Activated naive CD8-positive, alpha-beta T cell treated with anti-CD3 and anti-CD28 coated beads for 36 hours (primary cell): ENCODE results near the gene SLC6A18. TPM values are rescaled to one million over a fixed set of nuclear protein-coding genes. Genes with fewer than 3 reads are reported as not detected.

Experiments
- DNase-seq: peaks from one replicate; pipeline ENCODE4 v3.0.0; 2021
- H3K27ac Mint-ChIP-seq: one replicate; pipeline ENCODE4 v1.8.0; 2022; ENCODE audit warnings: mild to moderate bottlenecking, moderate library complexity, mixed read lengths
- H3K27me3 Mint-ChIP-seq: one replicate; pipeline ENCODE4 v1.8.0; 2022; ENCODE audit warnings: mild to moderate bottlenecking, mixed read lengths
- H3K36me3 Mint-ChIP-seq: one replicate; pipeline ENCODE4 v1.8.0; 2021; ENCODE audit warnings: mild to moderate bottlenecking, mixed read lengths
- H3K4me1 Mint-ChIP-seq: one replicate; pipeline ENCODE4 v1.8.0; 2021; ENCODE audit warnings: mixed read lengths
- H3K4me3 Mint-ChIP-seq: one replicate; pipeline ENCODE4 v1.8.0; 2022; ENCODE audit warnings: mild to moderate bottlenecking, moderate library complexity, mixed read lengths
- H3K9me3 Mint-ChIP-seq: one replicate; pipeline ENCODE4 v1.8.0; 2022; ENCODE audit warnings: mixed read lengths
- total RNA-seq, 2 experiments: library from RNA; stranded (reverse); gene quantifications; one replicate each; pipeline ENCODE4 v1.2.3, GENCODE V29; 2021

Gene SLC6A18
- total RNA-seq, 2 experiments from 2014 or later: not detected

GRCh38 chr5:1184163-1184470 is 41.1 kb upstream of the SLC6A18 start:
- no peaks in the 10 kb centered on the region for H3K27me3 Mint-ChIP-seq
- no peaks in the 10 kb centered on the region for H3K36me3 Mint-ChIP-seq
- H3K4me1 Mint-ChIP-seq: no peaks in the 10 kb centered on the region
- no peaks in the 10 kb centered on the region for H3K9me3 Mint-ChIP-seq
- no peak overlapping the region for H3K27ac Mint-ChIP-seq
- DNase-seq: no peak
- no peak overlapping the region for H3K4me3 Mint-ChIP-seq

- DNase-seq: no peak
- H3K36me3 Mint-ChIP-seq: no peaks in the 10 kb centered on the region
- H3K4me3 Mint-ChIP-seq: no peak overlapping the region
- no peaks in the 10 kb centered on the region for H3K4me1 Mint-ChIP-seq
- H3K27me3 Mint-ChIP-seq: no peaks in the 10 kb centered on the region
- no peak overlapping the region for H3K27ac Mint-ChIP-seq
- H3K9me3 Mint-ChIP-seq: no peaks in the 10 kb centered on the region
Measured at GRCh38 chr5:1184481-1184880, 40.7 kb upstream of the SLC6A18 start.

GRCh38 chr5:1185038-1185627 is 40.0 kb upstream of the SLC6A18 start:
- Mint-ChIP-seq H3K27ac (no peak overlapping the region), H3K4me1 (no peaks in the 10 kb centered on the region), H3K9me3 (no peaks in the 10 kb centered on the region), H3K27me3 (peaks cover 6% of the 10 kb centered on the region), H3K4me3 (no peak overlapping the region), H3K36me3 (no peaks in the 10 kb centered on the region)
- no peak for DNase-seq

- no peak for DNase-seq
- H3K4me3 Mint-ChIP-seq: no peak overlapping the region
- no peak overlapping the region for H3K27ac Mint-ChIP-seq
- H3K9me3 Mint-ChIP-seq: no peaks in the 10 kb centered on the region
- H3K4me1 Mint-ChIP-seq: no peaks in the 10 kb centered on the region
- H3K36me3 Mint-ChIP-seq: no peaks in the 10 kb centered on the region
- H3K27me3 Mint-ChIP-seq: peaks cover 13% of the 10 kb centered on the region
Measured at GRCh38 chr5:1185629-1186350, 39.4 kb upstream of the SLC6A18 start.

GRCh38 chr5:1186351-1187233 is 38.6 kb upstream of the SLC6A18 start:
- peaks cover 16% of the 10 kb centered on the region for H3K27me3 Mint-ChIP-seq
- no peak for DNase-seq
- no peaks in the 10 kb centered on the region for H3K9me3 Mint-ChIP-seq
- no peak overlapping the region for H3K27ac Mint-ChIP-seq
- no peaks in the 10 kb centered on the region for H3K36me3 Mint-ChIP-seq
- no peak overlapping the region for H3K4me3 Mint-ChIP-seq
- H3K4me1 Mint-ChIP-seq: no peaks in the 10 kb centered on the region

- no peaks in the 10 kb centered on the region for H3K9me3 Mint-ChIP-seq
- H3K4me1 Mint-ChIP-seq: no peaks in the 10 kb centered on the region
- DNase-seq: no peak
- H3K4me3 Mint-ChIP-seq: no peak overlapping the region
- H3K36me3 Mint-ChIP-seq: no peaks in the 10 kb centered on the region
- H3K27ac Mint-ChIP-seq: no peak overlapping the region
- peaks cover 20% of the 10 kb centered on the region for H3K27me3 Mint-ChIP-seq
Measured at GRCh38 chr5:1187234-1187949, 37.8 kb upstream of the SLC6A18 start.

GRCh38 chr5:1187950-1188334 is 37.2 kb upstream of the SLC6A18 start:
- no peak overlapping the region for H3K27ac Mint-ChIP-seq
- H3K4me3 Mint-ChIP-seq: no peak overlapping the region
- H3K27me3 Mint-ChIP-seq: peaks cover 23% of the 10 kb centered on the region
- no peak for DNase-seq
- H3K36me3 Mint-ChIP-seq: no peaks in the 10 kb centered on the region
- no peaks in the 10 kb centered on the region for H3K9me3 Mint-ChIP-seq
- H3K4me1 Mint-ChIP-seq: no peaks in the 10 kb centered on the region

GRCh38 chr5:1188464-1188863 is 36.7 kb upstream of the SLC6A18 start:
- H3K27me3 Mint-ChIP-seq: peaks cover 25% of the 10 kb centered on the region
- H3K4me1 Mint-ChIP-seq: no peaks in the 10 kb centered on the region
- no peak overlapping the region for H3K27ac Mint-ChIP-seq
- no peaks in the 10 kb centered on the region for H3K9me3 Mint-ChIP-seq
- H3K4me3 Mint-ChIP-seq: no peak overlapping the region
- DNase-seq: no peak
- no peaks in the 10 kb centered on the region for H3K36me3 Mint-ChIP-seq

- no peaks in the 10 kb centered on the region for H3K4me1 Mint-ChIP-seq
- no peaks in the 10 kb centered on the region for H3K36me3 Mint-ChIP-seq
- no peaks in the 10 kb centered on the region for H3K9me3 Mint-ChIP-seq
- H3K4me3 Mint-ChIP-seq: no peak overlapping the region
- DNase-seq: no peak
- H3K27me3 Mint-ChIP-seq: peaks cover 25% of the 10 kb centered on the region
- H3K27ac Mint-ChIP-seq: no peak overlapping the region
Measured at GRCh38 chr5:1189269-1189668, 35.9 kb upstream of the SLC6A18 start.

GRCh38 chr5:1190278-1190677 is 34.9 kb upstream of the SLC6A18 start:
- Mint-ChIP-seq H3K4me3 (no peak overlapping the region), H3K36me3 (no peaks in the 10 kb centered on the region), H3K9me3 (no peaks in the 10 kb centered on the region), H3K27ac (no peak overlapping the region), H3K4me1 (no peaks in the 10 kb centered on the region), H3K27me3 (peaks cover 25% of the 10 kb centered on the region)
- no peak for DNase-seq

GRCh38 chr5:1190837-1191239 is 34.3 kb upstream of the SLC6A18 start:
- peaks cover 25% of the 10 kb centered on the region for H3K27me3 Mint-ChIP-seq
- no peaks in the 10 kb centered on the region for H3K4me1 Mint-ChIP-seq
- no peak overlapping the region for H3K27ac Mint-ChIP-seq
- no peaks in the 10 kb centered on the region for H3K36me3 Mint-ChIP-seq
- DNase-seq: no peak
- H3K4me3 Mint-ChIP-seq: no peak overlapping the region
- H3K9me3 Mint-ChIP-seq: no peaks in the 10 kb centered on the region

- Mint-ChIP-seq H3K4me1 (no peaks in the 10 kb centered on the region), H3K27ac (no peak overlapping the region), H3K9me3 (no peaks in the 10 kb centered on the region), H3K4me3 (no peak overlapping the region), H3K27me3 (peaks cover 25% of the 10 kb centered on the region), H3K36me3 (no peaks in the 10 kb centered on the region)
- no peak for DNase-seq
Measured at GRCh38 chr5:1192971-1193590, 32.1 kb upstream of the SLC6A18 start.

- Mint-ChIP-seq H3K27me3 (peaks cover 25% of the 10 kb centered on the region), H3K36me3 (no peaks in the 10 kb centered on the region), H3K9me3 (no peaks in the 10 kb centered on the region), H3K27ac (no peak overlapping the region), H3K4me3 (no peak overlapping the region), H3K4me1 (no peaks in the 10 kb centered on the region)
- no peak for DNase-seq
Measured at GRCh38 chr5:1193591-1193985, 31.6 kb upstream of the SLC6A18 start.

- Mint-ChIP-seq H3K4me1 (no peaks in the 10 kb centered on the region), H3K27me3 (peaks cover 25% of the 10 kb centered on the region)
Measured at GRCh38 chr5:1194378-1194777, 30.8 kb upstream of the SLC6A18 start.

GRCh38 chr5:1195439-1195838 is 29.7 kb upstream of the SLC6A18 start:
- H3K27ac Mint-ChIP-seq: no peak overlapping the region
- no peaks in the 10 kb centered on the region for H3K9me3 Mint-ChIP-seq
- H3K27me3 Mint-ChIP-seq: peaks cover 16% of the 10 kb centered on the region
- no peak for DNase-seq
- no peak overlapping the region for H3K4me3 Mint-ChIP-seq
- H3K4me1 Mint-ChIP-seq: no peaks in the 10 kb centered on the region
- H3K36me3 Mint-ChIP-seq: no peaks in the 10 kb centered on the region

More at GRCh38 chr5:1194378-1194777, 30.8 kb upstream of the SLC6A18 start:
- no peaks in the 10 kb centered on the region for H3K36me3 Mint-ChIP-seq
- no peak overlapping the region for H3K4me3 Mint-ChIP-seq
- no peaks in the 10 kb centered on the region for H3K9me3 Mint-ChIP-seq
- DNase-seq: no peak
- H3K27ac Mint-ChIP-seq: no peak overlapping the region
